HepG2 (cell line): Measurements from ENCODE around the gene ZNF146. TPM values are rescaled to one million over a fixed set of nuclear protein-coding genes. Genes with fewer than 3 reads are reported as not detected.

ENCODE experiments used
- BCL6 ChIP-seq: IDR thresholded peaks from 2 replicates; pipeline ENCODE4 v1.6.1; 2016; ENCODE audit warnings: missing genetic modification reagents, missing compliant biosample characterization
- FOXA1 ChIP-seq, 2 experiments: fragments of 450-650 bp in 1 of 2; sonication (generic) in 1 of 2; formaldehyde crosslinking in 1 of 2; IDR thresholded peaks; 2 replicates each; pipeline versions ENCODE4 v1.4.0 to v1.6.1; 2016 to 2020; ENCODE audit warnings: missing genetic modification reagents in 1 of 2
- KMT2A ChIP-seq: sonication (generic); formaldehyde crosslinking; IDR thresholded peaks from 2 replicates; pipeline ENCODE4 v1.4.0; 2020; ENCODE audit warnings: missing genetic modification reagents
- REL ChIP-seq: sonication (generic); formaldehyde crosslinking; conservative IDR thresholded peaks from 2 replicates; pipeline ENCODE4 v1.8.0; 2022; ENCODE audit warnings: mild to moderate bottlenecking, missing genetic modification reagents, moderate library complexity
- SMAD9 ChIP-seq: sonication (generic); formaldehyde crosslinking; IDR thresholded peaks from 2 replicates; pipeline ENCODE4 v1.5.1; 2020; ENCODE audit warnings: mild to moderate bottlenecking, missing genetic modification reagents
- SP1 ChIP-seq, 2 experiments: fragments of 450-650 bp in 1 of 2; sonication (generic) in 1 of 2; formaldehyde crosslinking in 1 of 2; IDR thresholded peaks; 2 replicates each; pipeline versions ENCODE4 v1.4.0 to v1.6.1; 2016 to 2020; ENCODE audit warnings: missing genetic modification reagents in 1 of 2
- TP53 ChIP-seq: sonication (generic); formaldehyde crosslinking; conservative IDR thresholded peaks from 2 replicates; pipeline ENCODE4 v1.4.0; 2020; ENCODE audit warnings: missing genetic modification reagents
- YEATS2 ChIP-seq: sonication (generic); formaldehyde crosslinking; IDR thresholded peaks from 2 replicates; pipeline ENCODE4 v1.4.0; 2020; ENCODE audit warnings: missing genetic modification reagents, borderline replicate concordance
- ZNF337 ChIP-seq: sonication (generic); formaldehyde crosslinking; IDR thresholded peaks from 2 replicates; pipeline ENCODE4 v1.5.1; 2020; ENCODE audit warnings: missing genetic modification reagents, low read depth, mild to moderate bottlenecking, borderline replicate concordance
- ZNF605 ChIP-seq: sonication (generic); formaldehyde crosslinking; IDR thresholded peaks from 2 replicates; pipeline ENCODE4 v1.8.0; 2022; ENCODE audit warnings: mild to moderate bottlenecking, missing genetic modification reagents
- ZNF737 ChIP-seq: sonication (generic); formaldehyde crosslinking; IDR thresholded peaks from 2 replicates; pipeline ENCODE4 v1.5.0; 2020; ENCODE audit warnings: missing genetic modification reagents, mild to moderate bottlenecking, borderline replicate concordance
- polyA plus RNA-seq, 8 experiments: library from polyadenylated mRNA; depleted of rRNA in 3 of 8; stranded (reverse) in 7 of 8; unstranded in 1 of 8; fragments of >200 nt; fragmentation: Illumina TruSeq in 4 of 8; extraction: Trizol in 4 of 8; gene quantifications; 2 replicates each; pipeline versions ENCODE4 v1.2.1 to v1.2.3, GENCODE V29; 2011 to 2016; ENCODE audit warnings: low read depth in 4 of 8, missing spikeins in 1 of 8, mixed read lengths in 1 of 8; ENCODE audit not compliant: insufficient read depth in 1 of 8
- total RNA-seq, 5 experiments: library from RNA; depleted of rRNA; stranded (reverse); fragments of >200 nt; fragmentation: Illumina TruSeq; extraction: Trizol; gene quantifications; 2 replicates each; pipeline ENCODE4 v1.2.3, GENCODE V29; 2016; ENCODE audit warnings: low read depth in 1 of 5
- TF ChIP-seq, protein P1 (sequence below): sonication (generic); formaldehyde crosslinking; IDR thresholded peaks from 2 replicates; pipeline ENCODE4 v1.5.1; 2020; ENCODE audit warnings: missing genetic modification reagents, mild to moderate bottlenecking, borderline replicate concordance
- TF ChIP-seq, protein P2 (sequence below): IDR thresholded peaks from 2 replicates; pipeline ENCODE4 v1.6.1; 2016; ENCODE audit warnings: low read depth, control low read depth
- TF ChIP-seq, protein P3 (sequence below): sonication (generic); formaldehyde crosslinking; IDR thresholded peaks from 2 replicates; pipeline ENCODE4 v1.4.0; 2020; ENCODE audit warnings: missing genetic modification reagents, mild to moderate bottlenecking, borderline replicate concordance
- TF ChIP-seq, protein P4 (sequence below): sonication (generic); formaldehyde crosslinking; IDR thresholded peaks from 2 replicates; pipeline ENCODE4 v1.8.1; 2023; ENCODE audit warnings: missing genetic modification reagents, mild to moderate bottlenecking, borderline replicate concordance
- TF ChIP-seq, protein P5 (sequence below): IDR thresholded peaks from 2 replicates; pipeline ENCODE4 v1.6.1; 2016; ENCODE audit warnings: control low read depth

The ZNF146 gene
- total and polyA plus RNA-seq, 2 of the 13 experiments (the other 11 are each of a cell fraction or from before 2014, with no cell fraction given): 28.4 to 52.7 TPM

DNA sequence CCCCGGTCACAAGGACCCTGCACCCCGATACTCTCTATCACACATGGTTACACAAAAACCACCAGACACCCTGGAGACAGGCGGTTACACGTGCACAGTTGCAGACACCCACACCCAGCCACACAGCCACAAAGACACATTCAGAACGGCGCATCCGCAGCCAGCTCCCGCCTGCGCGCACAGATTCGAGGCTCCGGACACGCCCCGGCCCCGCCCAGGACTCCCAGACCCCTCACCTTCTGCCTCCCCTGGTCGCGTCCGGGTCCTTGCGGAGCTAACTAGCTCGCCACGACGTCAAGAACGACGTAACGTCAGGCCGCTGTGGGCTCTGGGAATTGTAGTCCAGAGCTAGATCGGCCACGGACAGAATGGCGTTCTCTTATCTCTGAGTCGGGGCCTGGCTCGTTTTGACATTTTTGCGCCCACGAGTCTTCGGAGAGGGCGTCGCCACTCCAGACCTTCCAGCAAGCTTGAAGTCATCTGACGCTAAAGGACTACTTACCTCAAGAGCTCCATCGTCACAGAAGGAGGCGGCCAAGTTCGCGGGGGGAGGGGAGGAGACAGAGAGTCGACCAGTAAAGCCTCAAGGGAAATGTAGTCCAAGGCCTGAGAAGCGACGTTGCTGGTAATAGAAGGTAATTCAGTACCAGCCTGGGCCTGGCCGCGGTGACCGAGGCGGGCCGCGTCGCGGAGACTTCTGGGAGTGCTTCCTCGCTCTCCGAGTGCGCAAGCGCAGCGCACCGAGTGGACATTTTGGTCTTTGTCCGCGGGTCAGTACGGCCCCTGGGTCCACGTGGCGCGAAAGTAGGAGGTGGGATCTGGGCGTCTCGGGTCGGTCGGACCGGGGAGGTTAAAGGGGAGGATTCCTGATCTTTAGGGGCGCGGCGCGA lies at the start of gene ZNF146, which contains the start of gene ZNF565 (continued):
- TF ChIP-seq SMAD9 (CRISPR knock-in tag) (no peak), KMT2A (CRISPR knock-in tag) (no peak), TP53 (peak; percentile 72), ZNF337 (CRISPR knock-in tag) (peak; percentile 84; the same call in 1 of the 2 replicates), ZNF737 (CRISPR knock-in tag) (no peak), FOXA1 (IDR thresholded peaks at IDR 0.05) (no peak), FOXA1 (CRISPR knock-in tag; IDR thresholded peaks at IDR 0.05) (peak; percentile 27; the same call in 1 of the 2 replicates), REL (CRISPR knock-in tag) (no peak), YEATS2 (CRISPR knock-in tag) (peak; percentile 66), SP1 (IDR thresholded peaks at IDR 0.05) (no peak), SP1 (CRISPR knock-in tag; IDR thresholded peaks at IDR 0.05) (peak; percentile 35; the same call in 1 of the 2 replicates), BCL6 (CRISPR knock-in tag) (peak; percentile 16; the same call in 1 of the 2 replicates), ZNF605 (CRISPR knock-in tag) (peak; percentile 82)
- TF ChIP-seq, protein P1, sequence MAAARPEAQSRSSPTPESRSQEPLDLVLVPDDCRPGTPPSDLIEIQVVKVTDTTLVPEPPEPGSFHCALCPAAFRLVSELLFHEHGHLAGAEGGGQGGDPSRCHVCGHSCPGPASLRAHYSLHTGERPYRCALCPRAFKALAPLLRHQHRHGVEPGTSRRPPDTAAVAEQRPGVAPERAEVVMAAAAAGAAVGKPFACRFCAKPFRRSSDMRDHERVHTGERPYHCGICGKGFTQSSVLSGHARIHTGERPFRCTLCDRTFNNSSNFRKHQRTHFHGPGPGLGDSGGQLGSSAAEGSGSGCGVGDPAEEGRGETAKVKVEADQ: peak; percentile 44; the same call in 1 of the 2 replicates
- TF ChIP-seq, protein P2, sequence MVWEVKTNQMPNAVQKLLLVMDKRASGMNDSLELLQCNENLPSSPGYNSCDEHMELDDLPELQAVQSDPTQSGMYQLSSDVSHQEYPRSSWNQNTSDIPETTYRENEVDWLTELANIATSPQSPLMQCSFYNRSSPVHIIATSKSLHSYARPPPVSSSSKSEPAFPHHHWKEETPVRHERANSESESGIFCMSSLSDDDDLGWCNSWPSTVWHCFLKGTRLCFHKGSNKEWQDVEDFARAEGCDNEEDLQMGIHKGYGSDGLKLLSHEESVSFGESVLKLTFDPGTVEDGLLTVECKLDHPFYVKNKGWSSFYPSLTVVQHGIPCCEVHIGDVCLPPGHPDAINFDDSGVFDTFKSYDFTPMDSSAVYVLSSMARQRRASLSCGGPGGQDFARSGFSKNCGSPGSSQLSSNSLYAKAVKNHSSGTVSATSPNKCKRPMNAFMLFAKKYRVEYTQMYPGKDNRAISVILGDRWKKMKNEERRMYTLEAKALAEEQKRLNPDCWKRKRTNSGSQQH (CRISPR knock-in tag): peak; percentile 47
- TF ChIP-seq, protein P3, sequence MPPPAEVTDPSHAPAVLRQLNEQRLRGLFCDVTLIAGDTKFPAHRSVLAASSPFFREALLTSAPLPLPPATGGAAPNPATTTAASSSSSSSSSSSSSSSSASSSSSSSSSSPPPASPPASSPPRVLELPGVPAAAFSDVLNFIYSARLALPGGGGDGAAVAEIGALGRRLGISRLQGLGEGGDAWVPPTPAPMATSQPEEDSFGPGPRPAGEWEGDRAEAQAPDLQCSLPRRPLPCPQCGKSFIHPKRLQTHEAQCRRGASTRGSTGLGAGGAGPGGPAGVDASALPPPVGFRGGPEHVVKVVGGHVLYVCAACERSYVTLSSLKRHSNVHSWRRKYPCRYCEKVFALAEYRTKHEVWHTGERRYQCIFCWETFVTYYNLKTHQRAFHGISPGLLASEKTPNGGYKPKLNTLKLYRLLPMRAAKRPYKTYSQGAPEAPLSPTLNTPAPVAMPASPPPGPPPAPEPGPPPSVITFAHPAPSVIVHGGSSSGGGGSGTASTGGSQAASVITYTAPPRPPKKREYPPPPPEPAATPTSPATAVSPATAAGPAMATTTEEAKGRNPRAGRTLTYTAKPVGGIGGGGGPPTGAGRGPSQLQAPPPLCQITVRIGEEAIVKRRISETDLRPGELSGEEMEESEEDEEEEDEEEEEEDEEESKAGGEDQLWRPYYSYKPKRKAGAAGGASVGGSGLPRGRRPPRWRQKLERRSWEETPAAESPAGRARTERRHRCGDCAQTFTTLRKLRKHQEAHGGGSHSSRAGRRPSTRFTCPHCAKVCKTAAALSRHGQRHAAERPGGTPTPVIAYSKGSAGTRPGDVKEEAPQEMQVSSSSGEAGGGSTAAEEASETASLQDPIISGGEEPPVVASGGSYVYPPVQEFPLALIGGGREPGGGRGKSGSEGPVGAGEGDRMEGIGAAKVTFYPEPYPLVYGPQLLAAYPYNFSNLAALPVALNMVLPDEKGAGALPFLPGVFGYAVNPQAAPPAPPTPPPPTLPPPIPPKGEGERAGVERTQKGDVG (CRISPR knock-in tag): 0 out of 2 replicates have a peak, but pooled peaks have one; percentile 62
- TF ChIP-seq, protein P4, sequence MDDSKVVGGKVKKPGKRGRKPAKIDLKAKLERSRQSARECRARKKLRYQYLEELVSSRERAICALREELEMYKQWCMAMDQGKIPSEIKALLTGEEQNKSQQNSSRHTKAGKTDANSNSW: no peak; the same call in 1 of the 2 replicates
- TF ChIP-seq, protein P5, sequence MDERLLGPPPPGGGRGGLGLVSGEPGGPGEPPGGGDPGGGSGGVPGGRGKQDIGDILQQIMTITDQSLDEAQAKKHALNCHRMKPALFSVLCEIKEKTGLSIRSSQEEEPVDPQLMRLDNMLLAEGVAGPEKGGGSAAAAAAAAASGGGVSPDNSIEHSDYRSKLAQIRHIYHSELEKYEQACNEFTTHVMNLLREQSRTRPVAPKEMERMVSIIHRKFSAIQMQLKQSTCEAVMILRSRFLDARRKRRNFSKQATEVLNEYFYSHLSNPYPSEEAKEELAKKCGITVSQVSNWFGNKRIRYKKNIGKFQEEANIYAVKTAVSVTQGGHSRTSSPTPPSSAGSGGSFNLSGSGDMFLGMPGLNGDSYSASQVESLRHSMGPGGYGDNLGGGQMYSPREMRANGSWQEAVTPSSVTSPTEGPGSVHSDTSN (CRISPR knock-in tag): no peak
